H1 (cell line): ENCODE measurements around the gene RNFT2. TPM values are rescaled to one million over a fixed set of nuclear protein-coding genes. Genes with fewer than 3 reads are reported as not detected.

Source experiments
- BRCA1 ChIP-seq: IDR thresholded peaks from 2 replicates; pipeline ENCODE4 v1.6.1; 2012; ENCODE audit warnings: low read depth, low read length, improper control_type of control experiment
- CEBPB ChIP-seq: IDR thresholded peaks from 2 replicates; pipeline ENCODE4 v1.6.1; 2012; ENCODE audit warnings: low read depth, low read length
- CHD1 ChIP-seq: IDR thresholded peaks from 2 replicates; pipeline ENCODE4 v1.6.1; 2012; ENCODE audit warnings: low read depth, low read length, improper control_type of control experiment
- JUND ChIP-seq: IDR thresholded peaks from 2 replicates; pipeline ENCODE4 v1.6.1; 2011; ENCODE audit warnings: mild to moderate bottlenecking, improper control_type of control experiment, low read length
- POLR2AphosphoS5 ChIP-seq: IDR thresholded peaks from 2 replicates; pipeline ENCODE4 v1.6.1; 2011; ENCODE audit warnings: low read depth, low read length
- RBBP5 ChIP-seq: IDR thresholded peaks from 2 replicates; pipeline ENCODE4 v1.7.1; 2012; ENCODE audit warnings: low read depth, mild to moderate bottlenecking, inconsistent platforms, low read length, moderate library complexity, borderline replicate concordance
- TAF1 ChIP-seq: IDR thresholded peaks from 2 replicates; pipeline ENCODE4 v1.6.1; 2011; ENCODE audit warnings: mild to moderate bottlenecking, low read depth, low read length
- YY1 ChIP-seq: IDR thresholded peaks from 2 replicates; pipeline ENCODE4 v1.6.1; 2011; ENCODE audit warnings: low read depth, mild to moderate bottlenecking, low read length
- polyA plus RNA-seq, 7 experiments: library from polyadenylated mRNA; depleted of rRNA in 3 of 7; stranded (reverse) in 5 of 7; unstranded in 2 of 7; fragments of >200 nt in 5 of 7; fragments of 200-250 nt in 2 of 7; gene quantifications; 1 replicate in 5 of 7; 2 replicates in 1 of 7; 4 replicates in 1 of 7; pipeline versions ENCODE4 v1.2.1 to v1.2.3, GENCODE V29; 2011 to 2013; ENCODE audit warnings: missing spikeins in 2 of 7, mixed read lengths in 2 of 7
- total RNA-seq: library from RNA; stranded (reverse); fragmentation: NEBNext Ultra II Directional; extraction: Animal tissue kit (Norgen Biotek cat#: 25700); gene quantifications from 2 replicates; pipeline ENCODE4 v1.2.1, GENCODE V29; 2021
- TF ChIP-seq, protein P1 (sequence below): fragments of 300-600 bp; sonication (generic); IDR thresholded peaks from 2 replicates; pipeline ENCODE4 v1.7.1; 2012; ENCODE audit warnings: low read length, moderate library complexity, mild to moderate bottlenecking, inconsistent platforms; ENCODE audit not compliant: insufficient replicate concordance
- TF ChIP-seq, protein P2 (sequence below): IDR thresholded peaks from 2 replicates; pipeline ENCODE4 v1.6.1; 2011; ENCODE audit warnings: low read length, improper control_type of control experiment

Gene RNFT2
- total and polyA plus RNA-seq, 2 of the 8 experiments (the other 6 are each of a cell fraction or from before 2014, with no cell fraction given): 14.2 to 33.1 TPM

GRCh38 chr12:116718655-116719454 is 19.3 kb upstream of the RNFT2 start (continued):
- TF ChIP-seq, protein P1, sequence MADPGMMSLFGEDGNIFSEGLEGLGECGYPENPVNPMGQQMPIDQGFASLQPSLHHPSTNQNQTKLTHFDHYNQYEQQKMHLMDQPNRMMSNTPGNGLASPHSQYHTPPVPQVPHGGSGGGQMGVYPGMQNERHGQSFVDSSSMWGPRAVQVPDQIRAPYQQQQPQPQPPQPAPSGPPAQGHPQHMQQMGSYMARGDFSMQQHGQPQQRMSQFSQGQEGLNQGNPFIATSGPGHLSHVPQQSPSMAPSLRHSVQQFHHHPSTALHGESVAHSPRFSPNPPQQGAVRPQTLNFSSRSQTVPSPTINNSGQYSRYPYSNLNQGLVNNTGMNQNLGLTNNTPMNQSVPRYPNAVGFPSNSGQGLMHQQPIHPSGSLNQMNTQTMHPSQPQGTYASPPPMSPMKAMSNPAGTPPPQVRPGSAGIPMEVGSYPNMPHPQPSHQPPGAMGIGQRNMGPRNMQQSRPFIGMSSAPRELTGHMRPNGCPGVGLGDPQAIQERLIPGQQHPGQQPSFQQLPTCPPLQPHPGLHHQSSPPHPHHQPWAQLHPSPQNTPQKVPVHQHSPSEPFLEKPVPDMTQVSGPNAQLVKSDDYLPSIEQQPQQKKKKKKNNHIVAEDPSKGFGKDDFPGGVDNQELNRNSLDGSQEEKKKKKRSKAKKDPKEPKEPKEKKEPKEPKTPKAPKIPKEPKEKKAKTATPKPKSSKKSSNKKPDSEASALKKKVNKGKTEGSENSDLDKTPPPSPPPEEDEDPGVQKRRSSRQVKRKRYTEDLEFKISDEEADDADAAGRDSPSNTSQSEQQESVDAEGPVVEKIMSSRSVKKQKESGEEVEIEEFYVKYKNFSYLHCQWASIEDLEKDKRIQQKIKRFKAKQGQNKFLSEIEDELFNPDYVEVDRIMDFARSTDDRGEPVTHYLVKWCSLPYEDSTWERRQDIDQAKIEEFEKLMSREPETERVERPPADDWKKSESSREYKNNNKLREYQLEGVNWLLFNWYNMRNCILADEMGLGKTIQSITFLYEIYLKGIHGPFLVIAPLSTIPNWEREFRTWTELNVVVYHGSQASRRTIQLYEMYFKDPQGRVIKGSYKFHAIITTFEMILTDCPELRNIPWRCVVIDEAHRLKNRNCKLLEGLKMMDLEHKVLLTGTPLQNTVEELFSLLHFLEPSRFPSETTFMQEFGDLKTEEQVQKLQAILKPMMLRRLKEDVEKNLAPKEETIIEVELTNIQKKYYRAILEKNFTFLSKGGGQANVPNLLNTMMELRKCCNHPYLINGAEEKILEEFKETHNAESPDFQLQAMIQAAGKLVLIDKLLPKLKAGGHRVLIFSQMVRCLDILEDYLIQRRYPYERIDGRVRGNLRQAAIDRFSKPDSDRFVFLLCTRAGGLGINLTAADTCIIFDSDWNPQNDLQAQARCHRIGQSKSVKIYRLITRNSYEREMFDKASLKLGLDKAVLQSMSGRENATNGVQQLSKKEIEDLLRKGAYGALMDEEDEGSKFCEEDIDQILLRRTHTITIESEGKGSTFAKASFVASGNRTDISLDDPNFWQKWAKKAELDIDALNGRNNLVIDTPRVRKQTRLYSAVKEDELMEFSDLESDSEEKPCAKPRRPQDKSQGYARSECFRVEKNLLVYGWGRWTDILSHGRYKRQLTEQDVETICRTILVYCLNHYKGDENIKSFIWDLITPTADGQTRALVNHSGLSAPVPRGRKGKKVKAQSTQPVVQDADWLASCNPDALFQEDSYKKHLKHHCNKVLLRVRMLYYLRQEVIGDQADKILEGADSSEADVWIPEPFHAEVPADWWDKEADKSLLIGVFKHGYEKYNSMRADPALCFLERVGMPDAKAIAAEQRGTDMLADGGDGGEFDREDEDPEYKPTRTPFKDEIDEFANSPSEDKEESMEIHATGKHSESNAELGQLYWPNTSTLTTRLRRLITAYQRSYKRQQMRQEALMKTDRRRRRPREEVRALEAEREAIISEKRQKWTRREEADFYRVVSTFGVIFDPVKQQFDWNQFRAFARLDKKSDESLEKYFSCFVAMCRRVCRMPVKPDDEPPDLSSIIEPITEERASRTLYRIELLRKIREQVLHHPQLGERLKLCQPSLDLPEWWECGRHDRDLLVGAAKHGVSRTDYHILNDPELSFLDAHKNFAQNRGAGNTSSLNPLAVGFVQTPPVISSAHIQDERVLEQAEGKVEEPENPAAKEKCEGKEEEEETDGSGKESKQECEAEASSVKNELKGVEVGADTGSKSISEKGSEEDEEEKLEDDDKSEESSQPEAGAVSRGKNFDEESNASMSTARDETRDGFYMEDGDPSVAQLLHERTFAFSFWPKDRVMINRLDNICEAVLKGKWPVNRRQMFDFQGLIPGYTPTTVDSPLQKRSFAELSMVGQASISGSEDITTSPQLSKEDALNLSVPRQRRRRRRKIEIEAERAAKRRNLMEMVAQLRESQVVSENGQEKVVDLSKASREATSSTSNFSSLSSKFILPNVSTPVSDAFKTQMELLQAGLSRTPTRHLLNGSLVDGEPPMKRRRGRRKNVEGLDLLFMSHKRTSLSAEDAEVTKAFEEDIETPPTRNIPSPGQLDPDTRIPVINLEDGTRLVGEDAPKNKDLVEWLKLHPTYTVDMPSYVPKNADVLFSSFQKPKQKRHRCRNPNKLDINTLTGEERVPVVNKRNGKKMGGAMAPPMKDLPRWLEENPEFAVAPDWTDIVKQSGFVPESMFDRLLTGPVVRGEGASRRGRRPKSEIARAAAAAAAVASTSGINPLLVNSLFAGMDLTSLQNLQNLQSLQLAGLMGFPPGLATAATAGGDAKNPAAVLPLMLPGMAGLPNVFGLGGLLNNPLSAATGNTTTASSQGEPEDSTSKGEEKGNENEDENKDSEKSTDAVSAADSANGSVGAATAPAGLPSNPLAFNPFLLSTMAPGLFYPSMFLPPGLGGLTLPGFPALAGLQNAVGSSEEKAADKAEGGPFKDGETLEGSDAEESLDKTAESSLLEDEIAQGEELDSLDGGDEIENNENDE: no peak
- TF ChIP-seq JUND: no peak
- no peak for TF ChIP-seq CEBPB
- no peak for TF ChIP-seq BRCA1
- no peak for TF ChIP-seq YY1
- no peak for TF ChIP-seq RBBP5
- TF ChIP-seq, protein P2, sequence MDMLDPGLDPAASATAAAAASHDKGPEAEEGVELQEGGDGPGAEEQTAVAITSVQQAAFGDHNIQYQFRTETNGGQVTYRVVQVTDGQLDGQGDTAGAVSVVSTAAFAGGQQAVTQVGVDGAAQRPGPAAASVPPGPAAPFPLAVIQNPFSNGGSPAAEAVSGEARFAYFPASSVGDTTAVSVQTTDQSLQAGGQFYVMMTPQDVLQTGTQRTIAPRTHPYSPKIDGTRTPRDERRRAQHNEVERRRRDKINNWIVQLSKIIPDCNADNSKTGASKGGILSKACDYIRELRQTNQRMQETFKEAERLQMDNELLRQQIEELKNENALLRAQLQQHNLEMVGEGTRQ: no peak
- no peak for TF ChIP-seq POLR2AphosphoS5
- no peak for TF ChIP-seq CHD1
- TF ChIP-seq TAF1: no peak
